Lower leg skin (tissue), 3 donors: Measurements from ENCODE around the gene NR4A1.

Experiments used
- POLR2A ChIP-seq, 2 donors: fragments of 450-650 bp; IDR thresholded peaks; one replicate each; pipeline ENCODE4 v1.6.1; 2016 to 2017; ENCODE audit warnings: antibody characterized with exemption in 2 of 2, mild to moderate bottlenecking in 1 of 2, moderate library complexity in 1 of 2
- TF ChIP-seq, protein P1 (sequence below), 3 donors: fragments of 450-650 bp; IDR thresholded peaks; one replicate each; pipeline ENCODE4 v1.5.1; 2016; ENCODE audit warnings: antibody characterized with exemption in 3 of 3, mild to moderate bottlenecking in 3 of 3, moderate library complexity in 2 of 3

- TF ChIP-seq, protein P1, sequence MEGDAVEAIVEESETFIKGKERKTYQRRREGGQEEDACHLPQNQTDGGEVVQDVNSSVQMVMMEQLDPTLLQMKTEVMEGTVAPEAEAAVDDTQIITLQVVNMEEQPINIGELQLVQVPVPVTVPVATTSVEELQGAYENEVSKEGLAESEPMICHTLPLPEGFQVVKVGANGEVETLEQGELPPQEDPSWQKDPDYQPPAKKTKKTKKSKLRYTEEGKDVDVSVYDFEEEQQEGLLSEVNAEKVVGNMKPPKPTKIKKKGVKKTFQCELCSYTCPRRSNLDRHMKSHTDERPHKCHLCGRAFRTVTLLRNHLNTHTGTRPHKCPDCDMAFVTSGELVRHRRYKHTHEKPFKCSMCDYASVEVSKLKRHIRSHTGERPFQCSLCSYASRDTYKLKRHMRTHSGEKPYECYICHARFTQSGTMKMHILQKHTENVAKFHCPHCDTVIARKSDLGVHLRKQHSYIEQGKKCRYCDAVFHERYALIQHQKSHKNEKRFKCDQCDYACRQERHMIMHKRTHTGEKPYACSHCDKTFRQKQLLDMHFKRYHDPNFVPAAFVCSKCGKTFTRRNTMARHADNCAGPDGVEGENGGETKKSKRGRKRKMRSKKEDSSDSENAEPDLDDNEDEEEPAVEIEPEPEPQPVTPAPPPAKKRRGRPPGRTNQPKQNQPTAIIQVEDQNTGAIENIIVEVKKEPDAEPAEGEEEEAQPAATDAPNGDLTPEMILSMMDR (IDR thresholded peaks at IDR 0.05) = no peak
- TF ChIP-seq POLR2A (IDR thresholded peaks at IDR 0.05) = no peak
These were observed 28.4 kb upstream of the NR4A1 start for GRCh38 chr12:52022841-52023181.
